HepG2 (cell line): ENCODE measurements around the gene SYCE3. TPM values are rescaled to one million over a fixed set of nuclear protein-coding genes. Genes with fewer than 3 reads are reported as not detected.

ENCODE experiments used
- CEBPG ChIP-seq: IDR thresholded peaks from 2 replicates; pipeline ENCODE4 v1.6.1; 2016
- E2F2 ChIP-seq: sonication (generic); formaldehyde crosslinking; IDR thresholded peaks from 2 replicates; pipeline ENCODE4 v1.4.0; 2020; ENCODE audit warnings: missing genetic modification reagents, borderline replicate concordance
- ELF4 ChIP-seq: sonication (generic); formaldehyde crosslinking; IDR thresholded peaks from 2 replicates; pipeline ENCODE4 v1.5.0; 2020; ENCODE audit warnings: missing genetic modification reagents, mild to moderate bottlenecking, moderate library complexity, borderline replicate concordance
- FOXO4 ChIP-seq: sonication (generic); formaldehyde crosslinking; conservative IDR thresholded peaks from 2 replicates; pipeline ENCODE4 v1.8.1; 2023; ENCODE audit warnings: missing genetic modification reagents
- GLMP ChIP-seq: sonication (generic); formaldehyde crosslinking; IDR thresholded peaks from 2 replicates; pipeline ENCODE4 v1.9.0; 2021; ENCODE audit warnings: missing genetic modification reagents, mild to moderate bottlenecking, borderline replicate concordance
- IRX3 ChIP-seq: sonication (generic); formaldehyde crosslinking; IDR thresholded peaks from 2 replicates; pipeline ENCODE4 v1.8.1; 2023; ENCODE audit warnings: mild to moderate bottlenecking, low read depth, missing genetic modification reagents, borderline replicate concordance
- MBD4 ChIP-seq: IDR thresholded peaks from 2 replicates; pipeline ENCODE4 v1.6.1; 2012; ENCODE audit warnings: low read length, inconsistent platforms, borderline replicate concordance
- MTERF4 ChIP-seq: sonication (generic); formaldehyde crosslinking; IDR thresholded peaks from 2 replicates; pipeline ENCODE4 v1.8.0; 2023; ENCODE audit warnings: mild to moderate bottlenecking, missing genetic modification reagents
- ZNF367 ChIP-seq: sonication (generic); formaldehyde crosslinking; IDR thresholded peaks from 2 replicates; pipeline ENCODE4 v1.4.0; 2020; ENCODE audit warnings: missing genetic modification reagents, borderline replicate concordance
- ZNF547 ChIP-seq: sonication (generic); formaldehyde crosslinking; IDR thresholded peaks from 2 replicates; pipeline ENCODE4 v1.5.1; 2020; ENCODE audit warnings: mild to moderate bottlenecking, missing genetic modification reagents
- ZNF563 ChIP-seq: sonication (generic); formaldehyde crosslinking; IDR thresholded peaks from 2 replicates; pipeline ENCODE4 v1.8.0; 2022; ENCODE audit warnings: mild to moderate bottlenecking, moderate library complexity, missing genetic modification reagents
- ZNF672 ChIP-seq: sonication (generic); formaldehyde crosslinking; IDR thresholded peaks from 2 replicates; pipeline ENCODE4 v1.8.1; 2022; ENCODE audit warnings: missing genetic modification reagents
- ZNF7 ChIP-seq: IDR thresholded peaks from 2 replicates; pipeline ENCODE4 v1.6.1; 2016; ENCODE audit warnings: missing biosample characterization, missing genetic modification reagents
- ZNF710 ChIP-seq: sonication (generic); formaldehyde crosslinking; IDR thresholded peaks from 2 replicates; pipeline ENCODE4 v1.5.0; 2020; ENCODE audit warnings: mild to moderate bottlenecking, missing genetic modification reagents, borderline replicate concordance
- ZNF782 ChIP-seq: sonication (generic); formaldehyde crosslinking; IDR thresholded peaks from 2 replicates; pipeline ENCODE4 v1.4.0; 2020; ENCODE audit warnings: missing genetic modification reagents, mild to moderate bottlenecking, borderline replicate concordance
- ZSCAN25 ChIP-seq: sonication (generic); formaldehyde crosslinking; IDR thresholded peaks from 2 replicates; pipeline ENCODE4 v1.8.0; 2022; ENCODE audit warnings: mild to moderate bottlenecking, missing genetic modification reagents
- polyA plus RNA-seq, 8 experiments: library from polyadenylated mRNA; depleted of rRNA in 3 of 8; stranded (reverse) in 7 of 8; unstranded in 1 of 8; fragments of >200 nt; fragmentation: Illumina TruSeq in 4 of 8; extraction: Trizol in 4 of 8; gene quantifications; 2 replicates each; pipeline versions ENCODE4 v1.2.1 to v1.2.3, GENCODE V29; 2011 to 2016; ENCODE audit warnings: low read depth in 4 of 8, missing spikeins in 1 of 8, mixed read lengths in 1 of 8; ENCODE audit not compliant: insufficient read depth in 1 of 8
- total RNA-seq, 5 experiments: library from RNA; depleted of rRNA; stranded (reverse); fragments of >200 nt; fragmentation: Illumina TruSeq; extraction: Trizol; gene quantifications; 2 replicates each; pipeline ENCODE4 v1.2.3, GENCODE V29; 2016; ENCODE audit warnings: low read depth in 1 of 5
- TF ChIP-seq, protein P1 (sequence below): sonication (generic); formaldehyde crosslinking; IDR thresholded peaks from 2 replicates; pipeline ENCODE4 v1.8.1; 2023; ENCODE audit warnings: mild to moderate bottlenecking, missing genetic modification reagents
- TF ChIP-seq, protein P2 (sequence below): sonication (generic); formaldehyde crosslinking; IDR thresholded peaks from 2 replicates; pipeline ENCODE4 v1.5.1; 2020; ENCODE audit warnings: missing genetic modification reagents, mild to moderate bottlenecking, borderline replicate concordance

SYCE3 gene
- total and polyA plus RNA-seq, 2 of the 13 experiments (the other 11 are each of a cell fraction or from before 2014, with no cell fraction given) = not detected

DNA sequence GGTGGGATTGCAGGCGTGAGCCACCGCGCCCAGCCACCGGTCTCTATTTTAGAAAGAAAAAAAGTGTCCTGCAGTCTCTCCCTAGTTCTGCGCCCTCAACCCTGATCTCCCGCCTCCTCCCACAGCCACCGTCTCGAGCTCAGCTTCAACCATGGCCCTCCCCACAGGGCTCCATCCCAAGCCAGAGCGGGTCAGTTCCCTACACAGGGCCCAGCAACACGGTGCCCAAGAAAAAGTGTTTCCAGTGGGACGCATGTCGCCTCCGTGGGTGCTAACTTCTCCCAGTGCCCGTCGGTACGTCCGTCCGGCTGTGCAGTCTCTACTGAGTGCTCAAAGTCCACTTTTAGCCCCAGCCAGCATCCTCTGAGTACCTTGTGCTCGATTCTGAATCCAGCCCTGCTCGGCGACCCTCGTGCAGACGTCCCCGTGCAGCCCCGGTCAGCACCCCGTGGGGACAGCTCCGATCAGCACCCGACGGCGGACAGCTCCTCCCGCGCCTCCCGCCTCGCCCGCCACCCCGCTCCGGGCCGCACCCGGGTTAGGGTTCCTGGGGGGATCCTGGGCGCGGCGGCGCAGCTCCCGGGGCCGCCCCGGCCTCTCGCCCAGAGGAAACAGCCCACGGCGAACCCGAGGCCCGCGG is 37.2 kb upstream of the SYCE3 start (continued):
- TF ChIP-seq ZSCAN25 (CRISPR knock-in tag) = peak; percentile 94
- TF ChIP-seq ZNF563 (CRISPR knock-in tag) = peak; percentile 99
- TF ChIP-seq ZNF782 (CRISPR knock-in tag) = peak; percentile 98; the same call in 1 of the 2 replicates
- peak; percentile 99; the same call in 1 of the 2 replicates for TF ChIP-seq ZNF367
- TF ChIP-seq ZNF547 = peak; percentile 99
- TF ChIP-seq ZNF672 = peak; percentile 90
- TF ChIP-seq ELF4 (CRISPR knock-in tag) = no peak
- peak; percentile 95 for TF ChIP-seq MTERF4 (CRISPR knock-in tag)
- TF ChIP-seq E2F2 = peak; percentile 99; the same call in 1 of the 2 replicates
- TF ChIP-seq GLMP (CRISPR knock-in tag) = peak; percentile 96
- peak; percentile 89 for TF ChIP-seq ZNF7 (CRISPR knock-in tag)
- peak; percentile 99 for TF ChIP-seq FOXO4 (CRISPR knock-in tag)
- TF ChIP-seq, protein P1, sequence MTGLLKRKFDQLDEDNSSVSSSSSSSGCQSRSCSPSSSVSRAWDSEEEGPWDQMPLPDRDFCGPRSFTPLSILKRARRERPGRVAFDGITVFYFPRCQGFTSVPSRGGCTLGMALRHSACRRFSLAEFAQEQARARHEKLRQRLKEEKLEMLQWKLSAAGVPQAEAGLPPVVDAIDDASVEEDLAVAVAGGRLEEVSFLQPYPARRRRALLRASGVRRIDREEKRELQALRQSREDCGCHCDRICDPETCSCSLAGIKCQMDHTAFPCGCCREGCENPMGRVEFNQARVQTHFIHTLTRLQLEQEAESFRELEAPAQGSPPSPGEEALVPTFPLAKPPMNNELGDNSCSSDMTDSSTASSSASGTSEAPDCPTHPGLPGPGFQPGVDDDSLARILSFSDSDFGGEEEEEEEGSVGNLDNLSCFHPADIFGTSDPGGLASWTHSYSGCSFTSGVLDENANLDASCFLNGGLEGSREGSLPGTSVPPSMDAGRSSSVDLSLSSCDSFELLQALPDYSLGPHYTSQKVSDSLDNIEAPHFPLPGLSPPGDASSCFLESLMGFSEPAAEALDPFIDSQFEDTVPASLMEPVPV = peak; percentile 96
- TF ChIP-seq, protein P2, sequence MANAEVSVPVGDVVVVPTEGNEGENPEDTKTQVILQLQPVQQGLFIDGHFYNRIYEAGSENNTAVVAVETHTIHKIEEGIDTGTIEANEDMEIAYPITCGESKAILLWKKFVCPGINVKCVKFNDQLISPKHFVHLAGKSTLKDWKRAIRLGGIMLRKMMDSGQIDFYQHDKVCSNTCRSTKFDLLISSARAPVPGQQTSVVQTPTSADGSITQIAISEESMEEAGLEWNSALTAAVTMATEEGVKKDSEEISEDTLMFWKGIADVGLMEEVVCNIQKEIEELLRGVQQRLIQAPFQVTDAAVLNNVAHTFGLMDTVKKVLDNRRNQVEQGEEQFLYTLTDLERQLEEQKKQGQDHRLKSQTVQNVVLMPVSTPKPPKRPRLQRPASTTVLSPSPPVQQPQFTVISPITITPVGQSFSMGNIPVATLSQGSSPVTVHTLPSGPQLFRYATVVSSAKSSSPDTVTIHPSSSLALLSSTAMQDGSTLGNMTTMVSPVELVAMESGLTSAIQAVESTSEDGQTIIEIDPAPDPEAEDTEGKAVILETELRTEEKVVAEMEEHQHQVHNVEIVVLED (CRISPR knock-in tag) = peak; percentile 29; the same call in 1 of the 2 replicates
- TF ChIP-seq MBD4 = no peak
- TF ChIP-seq CEBPG (CRISPR knock-in tag) = 0 out of 2 replicates have a peak, but pooled peaks have one; percentile 18
- TF ChIP-seq IRX3 (CRISPR knock-in tag) = peak; percentile 99
- TF ChIP-seq ZNF710 (CRISPR knock-in tag) = peak; percentile 83; the same call in 1 of the 2 replicates
